ENCODE results near the gene SMG6.

The SMG6 gene

DNA sequence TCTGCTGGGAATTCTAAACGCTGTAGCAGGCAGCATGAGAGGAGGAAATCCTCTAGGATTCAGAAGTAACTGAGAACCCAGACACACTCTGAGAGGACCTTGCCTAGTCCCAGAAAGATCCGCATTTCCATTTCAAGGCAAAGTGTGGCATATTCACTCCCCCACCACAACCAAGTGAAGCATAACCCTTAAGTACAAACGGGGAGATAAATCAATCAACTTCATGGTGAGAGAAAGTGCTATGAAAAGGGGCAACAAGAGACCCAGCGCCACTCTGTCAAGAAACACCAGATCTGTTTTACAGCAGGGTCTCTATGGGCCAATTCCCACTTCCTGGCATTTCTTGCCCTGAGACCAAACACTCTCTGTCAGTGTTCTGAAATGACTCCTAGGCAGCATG lies 68.3 kb downstream of the SMG6 start:
- DNase-seq (ENCODE audit: low spot score) = no peak

DNA sequence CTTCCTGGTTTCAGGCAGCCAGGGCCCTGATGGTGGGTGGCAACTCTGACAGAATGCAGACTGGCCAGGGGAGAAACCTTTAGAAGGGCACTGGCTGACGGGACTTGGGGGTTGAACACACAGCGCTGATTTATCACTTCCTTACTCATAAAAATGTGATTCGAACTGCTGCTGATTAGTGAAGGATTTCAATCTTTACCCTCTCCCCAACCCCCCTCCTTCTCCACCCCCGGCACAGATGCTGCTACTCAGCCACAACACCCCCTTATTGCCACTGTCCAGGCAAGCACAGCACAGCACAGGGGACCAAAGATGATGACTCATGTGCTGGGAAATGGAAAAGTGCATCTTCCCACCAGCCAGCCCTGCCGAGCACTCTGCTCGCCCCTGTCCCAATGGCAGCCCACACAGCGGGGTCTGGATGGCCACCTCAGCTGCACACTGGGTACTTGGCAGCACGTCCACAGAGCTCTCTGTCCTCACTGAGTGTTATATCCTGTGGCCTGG lies 70.1 kb downstream of the SMG6 start:
- DNase-seq (ENCODE audit: low spot score) = no peak

DNA sequence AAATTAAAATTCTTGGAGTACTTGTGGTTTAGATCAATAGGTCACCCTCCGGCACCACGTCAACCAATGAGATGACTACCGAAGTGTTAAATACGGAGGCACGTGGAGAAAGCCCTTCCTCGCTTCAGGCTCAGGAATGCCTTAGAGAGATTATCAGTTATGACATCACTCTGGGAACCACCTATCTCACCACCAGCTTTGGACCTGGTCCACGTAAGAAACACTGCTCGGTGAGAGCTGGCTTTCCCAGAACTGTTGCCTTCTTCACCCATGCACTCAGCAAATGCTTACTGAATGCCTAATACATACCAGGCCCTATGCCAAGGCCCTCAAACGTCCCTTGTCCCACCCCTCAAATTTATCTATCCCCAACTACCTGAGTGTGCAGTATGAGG lies 71.3 kb downstream of the SMG6 start:
- no peak for DNase-seq (ENCODE audit: low spot score)

DNA sequence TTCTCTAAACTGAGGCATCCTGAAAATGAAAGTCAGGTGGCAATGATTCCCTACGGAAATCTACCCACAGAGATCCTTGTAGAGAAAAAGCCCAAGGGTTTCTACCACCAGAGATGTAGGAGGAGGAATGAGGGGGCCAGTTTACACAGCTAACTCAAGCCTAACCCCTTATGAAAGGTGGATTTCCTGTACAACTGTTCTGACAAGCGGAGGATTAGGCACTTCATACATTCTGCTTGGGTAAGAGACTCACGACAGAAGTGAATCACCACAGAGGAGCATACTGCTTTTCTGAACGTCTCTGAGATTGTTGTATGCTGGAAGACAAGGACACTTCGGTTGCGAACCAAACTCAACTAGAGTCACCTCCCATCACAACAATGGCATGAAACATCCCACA lies 72.7 kb downstream of the SMG6 start:
- DNase-seq (ENCODE audit: low spot score) = no peak

DNA sequence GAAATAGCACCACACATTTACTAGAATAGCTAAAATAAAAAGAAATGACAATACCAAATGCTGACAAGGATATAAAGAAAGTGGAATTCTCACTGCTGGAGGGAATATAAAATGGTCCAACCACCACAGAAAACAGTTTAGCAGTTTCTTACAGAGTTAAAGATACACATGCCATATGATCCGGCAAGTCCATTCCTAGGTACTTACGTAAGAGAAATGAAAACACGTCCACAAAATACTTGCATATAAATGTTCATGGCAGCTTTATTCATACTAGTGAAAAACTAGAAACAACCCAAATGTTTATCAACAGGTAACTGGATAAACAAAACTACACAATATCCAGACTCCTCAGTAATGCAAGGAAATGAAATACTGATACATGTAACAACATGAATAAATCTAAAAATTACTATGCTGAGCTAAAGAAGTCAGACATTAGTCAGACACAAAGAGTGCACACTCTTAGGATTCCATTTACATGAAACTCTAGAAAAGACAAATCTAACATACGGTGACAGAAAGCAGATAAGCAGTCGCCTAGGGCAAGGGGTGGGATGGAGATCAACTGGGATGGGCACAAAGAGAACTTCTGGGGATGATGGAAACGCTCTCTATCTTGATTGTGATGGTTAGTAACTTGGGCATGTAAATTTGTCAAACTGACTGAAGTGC lies 76.4 kb downstream of the SMG6 start:
- DNase-seq (ENCODE audit: low spot score) = no peak

DNA sequence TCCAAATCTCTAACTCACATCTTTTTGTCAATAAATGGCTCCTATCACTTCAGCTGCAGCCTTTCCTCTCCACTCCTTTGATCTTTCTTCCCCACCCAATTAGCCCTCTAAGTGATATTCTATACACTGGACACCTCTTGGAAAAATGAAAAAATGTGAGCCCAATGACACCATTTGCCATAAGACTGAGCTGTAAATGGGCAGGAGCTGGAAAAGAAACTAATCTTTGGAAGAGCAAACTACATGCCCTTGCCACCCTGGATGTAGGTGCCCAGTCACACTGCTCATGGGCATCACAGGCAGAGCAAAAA lies 80.0 kb downstream of the SMG6 start:
- DNase-seq (ENCODE audit: low spot score) = no peak

DNA sequence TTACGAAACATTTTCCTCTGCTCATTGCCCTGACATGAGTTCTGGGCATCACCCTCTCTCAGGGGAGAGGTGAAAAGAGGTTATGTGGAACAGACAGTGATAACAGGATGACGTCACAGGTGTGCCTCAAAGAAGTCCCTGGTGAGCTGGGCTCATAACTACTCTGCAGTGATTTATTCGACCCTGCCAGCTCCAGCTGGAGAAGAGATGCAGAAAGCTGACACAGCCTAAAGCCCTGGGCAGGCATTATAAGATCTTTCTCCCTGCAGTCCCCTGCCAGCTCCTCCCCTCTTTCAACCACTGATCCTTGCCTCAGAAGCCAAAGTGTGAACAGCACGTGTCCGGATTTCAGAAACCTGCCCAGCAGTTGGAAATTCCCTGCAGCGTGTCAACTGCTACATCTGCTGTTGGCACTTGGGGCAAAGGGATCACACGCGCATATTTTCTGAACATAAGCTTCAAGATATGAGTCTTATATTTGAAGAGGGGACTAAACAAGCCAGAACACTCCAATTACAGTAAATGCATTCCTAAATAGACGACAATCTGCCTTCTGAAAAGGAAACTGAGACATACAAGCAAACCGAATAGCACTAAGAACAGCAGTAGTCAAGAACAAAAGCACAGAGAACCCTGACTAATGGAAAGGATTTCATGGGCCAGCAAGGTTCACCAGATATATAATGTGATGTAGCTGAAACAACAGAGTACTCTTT lies 80.5 kb downstream of the SMG6 start:
- DNase-seq (ENCODE audit: low spot score) = no peak

DNA sequence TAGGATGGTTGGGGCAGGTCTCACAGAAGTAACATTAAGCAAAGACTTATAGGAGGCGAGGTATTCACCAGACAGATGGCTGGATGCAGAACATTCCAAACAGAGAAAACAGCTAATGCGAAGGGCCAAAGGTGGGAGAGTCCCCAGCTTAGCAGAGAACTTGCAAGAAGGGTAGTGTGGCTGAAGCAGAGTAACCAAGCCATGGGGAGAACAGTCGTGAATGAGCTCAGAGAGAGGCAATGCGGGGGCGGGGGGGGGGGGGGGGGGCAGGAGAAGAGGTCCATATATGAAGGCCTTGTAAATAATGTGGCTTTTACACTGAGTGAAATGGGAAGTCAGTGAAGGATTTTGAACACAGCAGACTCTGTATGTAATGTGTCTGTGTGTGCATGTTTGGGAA lies 81.3 kb downstream of the SMG6 start:
- no peak for DNase-seq (ENCODE audit: low spot score)

DNA sequence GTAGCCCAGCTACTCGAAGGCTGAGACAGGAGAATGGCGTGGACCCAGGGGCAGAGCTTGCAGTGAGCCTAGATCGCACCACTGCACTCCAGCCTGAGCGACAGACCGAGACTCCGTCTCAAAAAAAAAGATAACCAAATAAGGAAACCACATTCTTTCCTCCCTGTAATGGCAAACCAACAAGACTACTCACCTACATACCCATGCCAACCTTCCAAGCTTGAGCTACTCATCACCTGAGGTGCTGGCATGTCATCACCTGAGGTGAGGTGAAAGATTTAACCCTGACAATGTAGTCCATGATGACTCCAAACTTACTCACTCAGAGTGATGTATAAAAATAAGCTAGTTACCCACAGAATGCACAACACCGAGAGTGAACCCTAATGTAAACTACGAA lies 85.2 kb downstream of the SMG6 start:
- DNase-seq (ENCODE audit: low spot score) = no peak

DNA sequence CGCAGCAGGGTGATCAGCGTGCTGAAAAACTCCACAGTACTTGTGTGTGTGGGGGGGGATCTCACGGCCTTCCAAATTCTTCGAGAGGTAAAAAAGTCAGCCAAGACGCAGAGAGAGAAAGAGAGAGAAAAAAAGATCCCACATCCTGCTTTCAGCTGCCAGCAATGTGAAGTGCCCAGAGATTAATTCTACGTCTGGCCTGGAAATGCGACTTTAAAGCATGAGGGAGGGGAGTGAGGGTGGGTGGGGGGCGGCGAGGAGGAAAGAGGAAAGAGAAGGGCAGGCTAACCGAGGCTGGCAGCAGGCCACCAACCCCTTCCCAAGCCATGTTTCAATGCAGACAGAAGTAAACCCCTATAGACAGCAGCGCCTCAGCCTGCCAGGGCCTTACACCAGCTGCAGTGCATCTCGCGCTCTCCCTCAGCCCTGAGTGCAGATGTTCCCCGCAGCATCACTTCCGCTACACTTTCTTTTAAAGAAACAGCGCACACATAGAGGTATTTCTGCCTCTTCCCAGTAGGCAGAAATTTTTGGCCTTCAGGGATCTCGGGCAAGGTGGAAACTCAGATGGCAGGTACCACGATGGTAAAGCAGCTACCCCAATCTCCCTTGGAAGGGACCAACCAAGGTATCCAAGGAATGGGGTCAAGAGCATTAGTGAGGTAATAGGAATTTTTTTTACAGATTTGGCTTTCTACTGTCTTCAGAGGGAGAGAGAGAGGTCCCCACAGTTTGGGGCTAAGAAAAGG lies 87.8 kb downstream of the SMG6 start:
- DNase-seq (ENCODE audit: low spot score) = peak; percentile 75

DNA sequence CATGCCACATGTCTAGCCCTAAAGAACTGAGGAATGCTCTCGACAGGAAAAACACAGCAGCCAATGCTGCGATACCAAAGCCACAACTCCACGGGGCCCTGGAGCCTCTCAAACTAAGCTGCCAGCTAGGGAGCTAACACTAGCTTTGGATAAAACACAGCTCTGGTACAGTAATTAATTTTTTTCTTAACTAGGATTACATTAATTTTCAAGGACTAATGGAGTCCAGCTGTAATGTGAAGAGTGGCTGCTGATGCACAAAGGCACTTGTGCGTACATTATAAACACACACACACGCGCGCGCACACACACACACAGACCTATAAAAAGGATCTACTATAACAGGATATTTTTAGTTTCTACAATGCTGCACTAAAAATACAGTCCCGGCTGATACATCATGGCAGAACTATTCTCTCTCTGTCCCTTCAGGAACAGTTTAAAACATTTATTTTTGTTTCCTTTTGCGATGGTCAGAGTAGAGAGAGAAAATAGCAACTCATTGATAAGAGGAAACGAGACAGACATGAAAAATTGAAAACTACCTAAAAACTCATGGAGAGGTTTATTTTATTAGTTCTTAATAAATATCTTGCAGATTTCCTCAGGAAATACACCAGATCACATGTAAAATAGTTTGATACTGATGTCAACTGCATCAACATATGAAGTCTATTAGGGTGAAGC lies 88.5 kb downstream of the SMG6 start:
- DNase-seq (ENCODE audit: low spot score) = no peak

DNA sequence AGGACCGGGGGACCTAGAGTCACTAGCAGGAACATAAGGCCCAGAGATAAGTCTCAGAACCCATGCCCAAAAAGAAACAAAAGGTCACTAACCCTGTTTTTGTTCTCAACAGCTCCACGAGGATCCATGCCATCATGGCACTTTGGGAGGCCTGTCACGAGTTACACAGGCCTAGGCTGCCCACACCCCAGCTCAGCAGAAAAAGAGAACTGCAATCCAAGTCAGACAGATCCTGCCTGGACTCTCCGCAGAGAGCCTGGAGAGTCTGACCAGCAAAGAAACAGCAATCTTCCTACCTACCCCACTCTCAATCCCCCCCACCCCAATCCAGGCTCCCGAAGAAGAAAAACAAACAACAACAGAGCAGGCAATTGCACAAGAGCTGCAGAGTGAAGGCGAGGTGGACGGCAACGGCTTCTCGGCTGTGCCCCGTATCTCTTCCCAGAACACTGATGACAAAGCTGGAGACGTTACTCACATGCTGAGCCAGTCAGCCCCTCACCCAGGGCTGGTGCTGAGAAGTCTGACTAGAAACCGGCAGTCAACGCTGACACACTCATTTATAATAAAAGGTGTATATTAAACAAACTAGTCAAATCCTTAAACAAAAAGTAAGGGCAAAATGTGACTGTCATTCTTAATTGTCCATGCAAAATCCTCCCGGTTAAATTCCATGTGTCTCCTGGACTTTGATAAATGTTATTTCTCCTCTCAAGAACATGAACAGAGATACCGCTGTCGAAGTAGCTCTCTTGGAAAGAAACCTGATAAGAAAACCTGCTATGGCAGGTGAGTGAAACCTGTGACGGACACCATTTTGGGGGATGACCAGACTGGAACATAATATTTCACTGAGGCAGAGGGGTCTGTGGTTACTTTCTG lies 89.3 kb downstream of the SMG6 start:
- DNase-seq (ENCODE audit: low spot score) = peak; percentile 82

DNA sequence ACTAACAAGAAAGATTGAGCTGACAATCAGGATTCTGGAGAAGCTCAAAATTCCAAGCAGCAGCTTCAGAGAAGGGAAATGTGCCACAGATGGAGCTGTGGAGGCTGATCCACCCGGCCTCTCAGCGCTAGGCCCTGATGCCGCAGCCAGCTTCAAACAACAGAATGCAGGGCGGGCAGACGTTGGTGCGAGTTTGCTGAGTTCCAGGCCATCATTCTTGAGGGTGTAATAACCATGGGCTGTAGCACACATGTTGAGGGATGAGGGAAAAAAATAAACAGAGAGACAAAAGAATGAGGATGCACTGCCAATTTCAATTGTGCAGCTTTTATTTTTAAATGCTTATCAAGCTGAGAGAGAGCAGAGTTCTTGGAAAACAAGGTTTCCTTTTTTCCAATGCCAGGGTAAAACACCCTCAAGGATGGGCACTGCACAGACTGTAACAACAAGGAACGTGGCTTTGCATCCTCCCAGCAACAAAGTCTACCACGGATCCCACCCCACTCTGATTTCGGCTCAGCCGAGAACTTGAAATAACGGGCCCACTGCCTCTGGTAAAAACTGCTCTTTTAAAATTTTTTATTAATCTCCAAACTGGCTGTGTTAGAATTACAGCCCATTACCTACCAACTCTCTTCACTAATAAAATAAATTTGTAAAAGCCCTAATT lies 90.2 kb downstream of the SMG6 start:
- DNase-seq (ENCODE audit: low spot score) = peak; percentile 77

DNA sequence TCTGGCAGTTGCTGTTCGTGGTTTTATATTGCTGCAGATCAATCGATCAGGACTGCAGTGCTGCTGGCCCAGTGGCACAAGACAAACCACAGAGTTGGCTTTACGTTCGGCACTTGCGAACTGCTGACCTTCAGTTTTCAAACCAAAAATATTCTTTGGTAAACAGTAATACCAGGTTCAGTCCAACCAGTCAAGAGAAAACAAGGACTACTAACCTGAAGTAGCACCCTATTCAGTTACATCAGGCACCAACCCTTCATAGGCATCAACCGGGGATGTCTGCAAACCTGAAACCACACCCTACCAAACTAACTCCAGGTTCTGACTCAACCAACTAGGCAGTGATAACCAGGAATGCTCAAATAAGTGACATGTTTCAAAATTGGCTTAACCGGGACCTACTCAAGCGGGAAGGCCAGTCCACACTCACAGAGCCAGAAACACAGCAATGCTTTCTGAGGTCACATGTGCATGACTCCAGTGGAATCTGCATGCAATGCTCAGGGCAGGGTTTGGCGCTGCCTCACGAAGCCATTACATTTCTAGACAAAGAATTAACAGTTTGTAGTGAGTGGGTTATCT lies 91.1 kb downstream of the SMG6 start:
- DNase-seq (ENCODE audit: low spot score) = peak; percentile 60

DNA sequence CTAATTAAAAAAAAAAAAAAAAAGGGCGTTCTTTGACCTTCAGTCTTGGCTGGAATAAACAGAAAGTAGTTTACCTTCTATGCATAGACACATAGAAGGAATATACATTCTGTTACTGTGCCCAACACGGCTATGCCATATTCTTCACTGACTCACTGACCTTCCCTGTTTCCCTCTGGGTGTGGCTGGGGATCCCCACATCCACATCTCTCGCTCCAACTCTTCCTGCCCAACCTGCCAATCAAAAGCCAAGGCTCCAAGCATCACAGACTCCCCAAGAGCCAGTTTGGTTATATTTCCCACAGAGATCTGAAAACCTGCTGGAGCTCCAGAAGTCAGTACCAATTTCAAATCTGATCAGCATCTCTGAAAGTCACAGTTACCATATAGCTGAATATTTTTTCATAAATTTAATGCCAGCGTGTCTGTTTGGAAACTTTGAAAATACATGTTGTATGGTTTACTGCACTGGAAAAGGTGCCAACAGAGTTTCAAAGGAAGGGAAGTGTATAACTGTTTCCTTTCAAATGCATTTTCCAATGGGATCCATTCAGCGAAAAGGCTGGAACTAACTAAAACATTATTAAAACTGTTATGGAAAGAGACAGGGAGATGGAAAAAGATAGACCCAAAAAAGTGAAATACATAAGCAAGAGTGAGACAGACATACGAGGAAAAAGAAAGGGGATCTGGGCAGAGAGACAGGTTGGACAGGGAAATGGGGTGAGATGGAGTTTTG lies 91.8 kb downstream of the SMG6 start:
- no peak for DNase-seq (ENCODE audit: low spot score)

DNA sequence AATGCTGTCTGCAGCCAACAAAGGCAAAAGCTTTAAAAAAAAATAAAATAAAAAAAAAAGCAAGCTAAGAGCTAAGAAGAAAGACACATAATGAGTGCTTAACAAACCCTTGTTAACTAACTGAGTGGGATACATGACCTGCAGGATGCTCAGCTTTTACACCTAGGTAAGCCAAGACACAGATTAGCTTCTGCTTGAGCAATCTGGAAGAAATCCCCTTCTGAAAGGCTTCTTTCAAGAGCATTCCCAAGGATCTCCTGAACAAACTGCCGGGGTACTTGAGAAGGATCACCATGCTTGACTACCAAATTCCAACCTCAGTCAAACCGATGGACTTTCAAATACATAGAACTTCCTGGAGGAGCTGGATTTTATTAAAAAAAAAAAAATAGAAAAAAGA lies 92.9 kb downstream of the SMG6 start:
- no peak for DNase-seq (ENCODE audit: low spot score)

DNA sequence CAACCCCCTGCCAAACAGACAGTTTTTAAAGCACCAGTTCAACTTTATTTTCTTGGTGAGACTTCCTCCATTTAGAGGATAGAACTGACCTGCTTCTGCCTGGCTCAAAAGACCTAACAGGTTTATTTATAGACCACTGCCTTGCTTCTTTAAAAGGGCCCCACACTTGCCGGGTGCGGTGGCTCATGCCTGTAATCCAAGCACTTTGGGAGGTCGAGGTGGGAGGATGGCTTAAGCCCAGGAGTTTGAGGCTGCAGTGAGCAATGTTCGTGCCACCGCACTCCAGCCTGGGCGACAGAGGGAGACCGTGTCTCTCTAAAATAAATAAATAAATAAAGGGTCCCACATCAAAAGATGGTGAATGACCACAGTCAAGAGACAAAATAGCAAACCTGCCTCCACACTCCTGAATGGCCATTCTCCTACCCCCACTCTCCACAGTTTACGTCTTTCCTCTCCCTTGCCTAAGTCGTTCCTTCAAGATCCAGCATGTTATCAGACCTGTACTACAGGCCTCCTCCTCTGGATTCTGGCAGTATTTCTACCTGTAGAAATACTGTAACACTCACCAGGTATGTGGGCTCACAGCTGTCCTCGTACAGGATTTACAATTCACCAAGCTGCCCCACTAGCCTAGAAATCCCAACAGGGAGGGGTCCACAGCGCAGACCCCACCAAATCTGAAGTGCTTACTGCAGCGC lies 95.6 kb downstream of the SMG6 start:
- no peak for DNase-seq (ENCODE audit: low spot score)

DNA sequence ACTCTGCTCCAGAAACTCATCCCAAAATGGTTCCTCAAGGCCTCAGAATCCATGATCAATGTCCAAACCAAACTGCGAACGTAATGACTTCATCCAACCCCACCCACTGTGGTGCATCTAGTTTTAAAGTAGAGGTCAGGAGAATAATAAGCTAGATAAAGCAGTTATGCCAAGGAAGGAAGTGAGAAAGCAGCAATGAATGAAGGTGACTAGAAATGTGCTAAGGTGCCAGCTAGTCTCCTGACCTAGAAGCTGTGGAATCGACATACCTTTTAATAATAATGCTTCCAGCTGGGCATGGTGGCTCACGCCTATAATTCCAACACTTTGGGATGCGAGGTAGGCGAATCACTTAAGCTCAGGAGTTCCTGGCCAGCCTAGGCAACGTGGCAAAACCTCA lies 99.2 kb downstream of the SMG6 start:
- DNase-seq (ENCODE audit: low spot score) = no peak

DNA sequence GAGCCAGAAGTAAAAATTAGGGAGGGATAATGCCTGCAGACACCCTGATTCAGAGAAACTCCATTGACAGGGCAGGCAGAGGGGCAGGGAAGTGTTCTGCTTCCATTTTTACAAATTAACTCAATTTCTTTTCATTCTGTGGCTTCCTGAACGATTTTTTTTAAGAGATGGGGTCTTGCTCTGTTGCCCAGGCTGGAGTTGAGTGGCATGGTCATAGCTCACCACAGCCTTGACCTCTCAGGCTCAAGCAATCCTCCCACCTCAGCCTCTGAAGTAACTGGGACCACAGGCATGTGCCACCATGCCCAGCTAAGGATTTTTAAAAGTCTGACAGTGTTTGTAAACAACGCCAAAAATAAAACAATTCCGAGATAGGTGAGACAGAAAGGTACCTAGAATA lies 99.8 kb downstream of the SMG6 start:
- DNase-seq (ENCODE audit: low spot score) = no peak
